H9 (cell line): Measurements from ENCODE around the gene SYMPK. TPM values are rescaled to one million over a fixed set of nuclear protein-coding genes. Genes with fewer than 3 reads are reported as not detected.

Experiments
- DNase-seq: peaks from one replicate; pipeline ENCODE4 v3.0.0-alpha.2; 2017
- H2AFZ ChIP-seq: one replicate; pipeline ENCODE4 v1.6.1; 2013; ENCODE audit warnings: mild to moderate bottlenecking, low read length, control low read depth, moderate library complexity
- H2AK5ac ChIP-seq: 2 replicates; pipeline ENCODE4 v1.6.1; 2013; ENCODE audit warnings: low read length, control low read depth, mixed read lengths; ENCODE audit not compliant: insufficient read length
- H2BK120ac ChIP-seq: one replicate; pipeline ENCODE4 v1.6.1; 2013; ENCODE audit warnings: low read depth, mild to moderate bottlenecking, low read length, control low read depth, inconsistent platforms; ENCODE audit not compliant: poor library complexity, severe bottlenecking
- H2BK12ac ChIP-seq: 2 replicates; pipeline ENCODE4 v1.6.1; 2013; ENCODE audit warnings: low read length, control low read depth, mixed read lengths, low read depth; ENCODE audit not compliant: insufficient read length
- H2BK15ac ChIP-seq: 2 replicates; pipeline ENCODE4 v1.6.1; 2013; ENCODE audit warnings: low read depth, low read length, control low read depth
- H2BK20ac ChIP-seq: one replicate; pipeline ENCODE4 v1.6.1; 2013; ENCODE audit warnings: low read depth, mild to moderate bottlenecking, low read length, control low read depth, inconsistent platforms; ENCODE audit not compliant: poor library complexity, severe bottlenecking
- H2BK5ac ChIP-seq: 2 replicates; pipeline ENCODE4 v1.6.1; 2013; ENCODE audit warnings: low read length, control low read depth, mixed read lengths; ENCODE audit not compliant: insufficient read length
- H3K14ac ChIP-seq: 2 replicates; pipeline ENCODE4 v1.6.1; 2013; ENCODE audit warnings: low read length, control low read depth; ENCODE audit not compliant: insufficient read depth
- H3K18ac ChIP-seq: 2 replicates; pipeline ENCODE4 v1.6.1; 2013; ENCODE audit warnings: low read depth, mild to moderate bottlenecking, mixed read lengths, low read length, control low read depth; ENCODE audit not compliant: insufficient read length
- H3K23ac ChIP-seq: 2 replicates; pipeline ENCODE4 v1.6.1; 2013; ENCODE audit warnings: low read length, control low read depth, mixed read lengths, low read depth; ENCODE audit not compliant: insufficient read length
- H3K23me2 ChIP-seq: 2 replicates; pipeline ENCODE4 v1.6.1; 2013; ENCODE audit warnings: low read depth, mild to moderate bottlenecking, mixed read lengths, low read length, control low read depth; ENCODE audit not compliant: insufficient read length, poor library complexity, severe bottlenecking
- H3K27ac ChIP-seq: 2 replicates; pipeline ENCODE4 v1.5.1; 2013; ENCODE audit warnings: low read length, control low read depth, mixed read lengths, low read depth; ENCODE audit not compliant: insufficient read length
- H3K27me3 ChIP-seq: 2 replicates; pipeline ENCODE4 v1.6.1; 2013; ENCODE audit warnings: low read length, control low read depth, inconsistent platforms; ENCODE audit not compliant: insufficient read depth
- H3K4ac ChIP-seq: 2 replicates; pipeline ENCODE4 v1.6.1; 2013; ENCODE audit warnings: low read depth, mild to moderate bottlenecking, control low read depth, inconsistent platforms, low read length, moderate library complexity
- H3K4me1 ChIP-seq: 2 replicates; pipeline ENCODE4 v1.6.1; 2013; ENCODE audit warnings: low read length, control low read depth, inconsistent platforms; ENCODE audit not compliant: insufficient read depth
- H3K4me2 ChIP-seq: 2 replicates; pipeline ENCODE4 v1.6.1; 2013; ENCODE audit warnings: low read length, control low read depth, mixed read lengths; ENCODE audit not compliant: insufficient read length, insufficient read depth
- H3K56ac ChIP-seq: 2 replicates; pipeline ENCODE4 v1.6.1; 2013; ENCODE audit warnings: low read depth, mild to moderate bottlenecking, mixed read lengths, low read length, control low read depth; ENCODE audit not compliant: insufficient read length
- H3K79me1 ChIP-seq: 2 replicates; pipeline ENCODE4 v1.6.1; 2013; ENCODE audit warnings: low read depth, mild to moderate bottlenecking, moderate library complexity, low read length, control low read depth, inconsistent platforms; ENCODE audit not compliant: insufficient read depth, poor library complexity, severe bottlenecking
- H3K79me2 ChIP-seq: 2 replicates; pipeline ENCODE4 v1.6.1; 2013; ENCODE audit warnings: low read length, control low read depth, inconsistent platforms; ENCODE audit not compliant: insufficient read depth
- H3K9ac ChIP-seq: 2 replicates; pipeline ENCODE4 v1.6.1; 2013; ENCODE audit warnings: low read length, control low read depth, mixed read lengths; ENCODE audit not compliant: insufficient read length; ENCODE audit errors: extremely low read depth
- H3K9me3 ChIP-seq: one replicate; pipeline ENCODE4 v1.6.1; 2013; ENCODE audit warnings: low read depth, low read length, inconsistent platforms; ENCODE audit not compliant: control insufficient read depth
- H3T11ph ChIP-seq: one replicate; pipeline ENCODE4 v1.6.1; 2013; ENCODE audit warnings: mild to moderate bottlenecking, low read length, control low read depth, inconsistent platforms
- H4K20me1 ChIP-seq: one replicate; pipeline ENCODE4 v1.6.1; 2013; ENCODE audit not compliant: control insufficient read depth, insufficient read length, insufficient read depth
- H4K5ac ChIP-seq: 2 replicates; pipeline ENCODE4 v1.6.1; 2013; ENCODE audit warnings: low read depth, mild to moderate bottlenecking, mixed read lengths, low read length, control low read depth; ENCODE audit not compliant: insufficient read length
- H4K8ac ChIP-seq: replicated peaks from 2 replicates; pipeline ENCODE4 v1.6.1; 2013; ENCODE audit warnings: low read length, control low read depth, mixed read lengths, low read depth; ENCODE audit not compliant: insufficient read length
- H4K91ac ChIP-seq: 2 replicates; pipeline ENCODE4 v1.6.1; 2013; ENCODE audit warnings: low read depth, mild to moderate bottlenecking, moderate library complexity, mixed read lengths, low read length, control low read depth; ENCODE audit not compliant: insufficient read length
- H3K27ac Mint-ChIP-seq, 3 experiments: 2 replicates in 2 of 3; 3 replicates in 1 of 3; pipeline ENCODE4 v1.8.0; 2020 to 2021; ENCODE audit warnings: mixed read lengths in 3 of 3, mild to moderate bottlenecking in 1 of 3, moderate library complexity in 1 of 3
- H3K27me3 Mint-ChIP-seq: 2 replicates; pipeline ENCODE4 v1.8.0; 2021; ENCODE audit warnings: low read depth, mild to moderate bottlenecking, moderate library complexity, mixed read lengths
- H3K36me3 Mint-ChIP-seq, 3 experiments: 2 replicates in 2 of 3; 3 replicates in 1 of 3; pipeline ENCODE4 v1.8.0; 2020 to 2021; ENCODE audit warnings: low read depth in 3 of 3, mixed read lengths in 3 of 3; ENCODE audit not compliant: insufficient read depth in 1 of 3
- H3K4me1 Mint-ChIP-seq, 2 experiments: 2 replicates each; pipeline ENCODE4 v1.8.0; 2020; ENCODE audit warnings: mixed read lengths in 2 of 2
- H3K4me3 Mint-ChIP-seq, 2 experiments: 2 replicates in 1 of 2; 3 replicates in 1 of 2; pipeline ENCODE4 v1.8.0; 2020 to 2021; ENCODE audit warnings: mild to moderate bottlenecking in 2 of 2, mixed read lengths in 2 of 2, moderate library complexity in 1 of 2
- H3K9me3 Mint-ChIP-seq, 2 experiments: 2 replicates in 1 of 2; 3 replicates in 1 of 2; pipeline ENCODE4 v1.8.0; 2020; ENCODE audit warnings: mild to moderate bottlenecking in 2 of 2, mixed read lengths in 2 of 2, moderate library complexity in 1 of 2
- WGBS: extraction: QIAGEN DNeasy Blood & Tissue Kit; methylation state at CpG from one replicate; pipeline ENCODE4 v1.1.7; 2013; ENCODE audit warnings: missing lambda C conversion rate, low lambda C conversion rate, mixed read lengths; ENCODE audit not compliant: insufficient read length; ENCODE audit errors: extremely low coverage; 5-methylcytosine and 5-hydroxymethylcytosine counted together
- total RNA-seq: library from RNA; stranded (reverse); gene quantifications from 2 replicates; pipeline ENCODE4 v1.2.1, GENCODE V29; 2021
- TF ChIP-seq, protein P1 (sequence below): fragments of 200-600 bp; sonication (generic); conservative IDR thresholded peaks from 3 replicates; pipeline ENCODE4 v1.8.0; 2021; ENCODE audit warnings: antibody characterized with exemption, mild to moderate bottlenecking

Gene SYMPK
- total RNA-seq, 1 experiment from 2014 or later: 104 TPM

DNA sequence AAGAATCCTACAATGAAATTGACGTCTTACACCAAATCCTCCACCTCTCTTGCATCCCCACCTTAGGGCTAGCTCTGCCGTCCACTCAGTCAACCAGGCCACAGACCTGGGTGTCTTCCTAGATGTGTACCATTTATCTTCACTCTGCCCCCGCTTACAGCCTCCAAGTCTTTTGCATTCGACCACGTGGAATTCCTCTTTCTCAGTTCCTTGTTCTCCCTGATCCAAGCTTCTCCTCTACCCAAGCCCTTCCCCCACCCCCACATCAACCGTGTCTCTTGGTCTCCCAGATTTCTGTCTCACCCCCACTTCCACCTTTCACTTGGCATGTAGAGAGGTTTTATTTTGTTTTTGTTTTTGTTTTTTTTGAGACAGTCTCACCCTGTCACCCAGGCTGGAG lies 69.1 kb downstream of the SYMPK start:
- H3K27me3 Mint-ChIP-seq: peaks cover 23% of the 10 kb centered on the region
- peaks cover 7% of the 10 kb centered on the region for H3K23me2 ChIP-seq
- H3K27ac ChIP-seq: no peak overlapping the region
- no peak overlapping the region for H2BK15ac ChIP-seq
- DNase-seq: no peak
- no peak overlapping the region for H3K9ac ChIP-seq
- TF ChIP-seq, protein P1, sequence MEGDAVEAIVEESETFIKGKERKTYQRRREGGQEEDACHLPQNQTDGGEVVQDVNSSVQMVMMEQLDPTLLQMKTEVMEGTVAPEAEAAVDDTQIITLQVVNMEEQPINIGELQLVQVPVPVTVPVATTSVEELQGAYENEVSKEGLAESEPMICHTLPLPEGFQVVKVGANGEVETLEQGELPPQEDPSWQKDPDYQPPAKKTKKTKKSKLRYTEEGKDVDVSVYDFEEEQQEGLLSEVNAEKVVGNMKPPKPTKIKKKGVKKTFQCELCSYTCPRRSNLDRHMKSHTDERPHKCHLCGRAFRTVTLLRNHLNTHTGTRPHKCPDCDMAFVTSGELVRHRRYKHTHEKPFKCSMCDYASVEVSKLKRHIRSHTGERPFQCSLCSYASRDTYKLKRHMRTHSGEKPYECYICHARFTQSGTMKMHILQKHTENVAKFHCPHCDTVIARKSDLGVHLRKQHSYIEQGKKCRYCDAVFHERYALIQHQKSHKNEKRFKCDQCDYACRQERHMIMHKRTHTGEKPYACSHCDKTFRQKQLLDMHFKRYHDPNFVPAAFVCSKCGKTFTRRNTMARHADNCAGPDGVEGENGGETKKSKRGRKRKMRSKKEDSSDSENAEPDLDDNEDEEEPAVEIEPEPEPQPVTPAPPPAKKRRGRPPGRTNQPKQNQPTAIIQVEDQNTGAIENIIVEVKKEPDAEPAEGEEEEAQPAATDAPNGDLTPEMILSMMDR: no peak
- no peak overlapping the region for H4K8ac ChIP-seq
- no peaks in the 10 kb centered on the region for H3K27me3 ChIP-seq
- no peak overlapping the region for H3K18ac ChIP-seq
- peak overlapping the region in 1 of 2 experiments; percentile 42; a peak in 1 of 5 replicates for H3K4me3 Mint-ChIP-seq
- peaks cover 21 to 26% of the 10 kb centered on the region in 2 experiments for H3K4me1 Mint-ChIP-seq
- H2AFZ ChIP-seq: no peak overlapping the region
- 0 out of 2 replicates have a peak, but pooled peaks cover 3% of the 10 kb centered on the region for H3K4me1 ChIP-seq
- H3K9me3 ChIP-seq: no peaks in the 10 kb centered on the region
- no peaks in the 10 kb centered on the region for H4K20me1 ChIP-seq
- H2AK5ac ChIP-seq: no peak overlapping the region
- H3K36me3 Mint-ChIP-seq: peaks cover 9 to 20% (median 19%) of the 10 kb centered on the region in 3 experiments
- H2BK20ac ChIP-seq: no peak overlapping the region
- H3K4me2 ChIP-seq: no peak overlapping the region
- no CpG with 5 or more reads among the region's 6 CpGs for WGBS
- H2BK120ac ChIP-seq: no peak overlapping the region
- H3K14ac ChIP-seq: no peak overlapping the region
- H3K27ac Mint-ChIP-seq: no peak overlapping the region; a peak in 1 of 7 replicates
- no peak overlapping the region for H4K91ac ChIP-seq
- H3K79me2 ChIP-seq: 0 out of 2 replicates have a peak, but pooled peaks cover 3% of the 10 kb centered on the region
- H4K5ac ChIP-seq: no peak overlapping the region
- H3T11ph ChIP-seq: no peak overlapping the region
- H3K9me3 Mint-ChIP-seq: peaks cover 0 to 2% of the 10 kb centered on the region in 2 experiments; a peak in 1 of 5 replicates
- H2BK5ac ChIP-seq: no peak overlapping the region
- no peak overlapping the region for H3K23ac ChIP-seq
- peaks cover 8% of the 10 kb centered on the region for H3K79me1 ChIP-seq
- H3K4ac ChIP-seq: no peak overlapping the region
- H3K56ac ChIP-seq: no peak overlapping the region
- H2BK12ac ChIP-seq: no peak overlapping the region
